Measurements from ENCODE around the gene NF1.

- no peak for TF ChIP-seq POLR2A (IDR thresholded peaks at IDR 0.05)
- TF ChIP-seq, protein P1, sequence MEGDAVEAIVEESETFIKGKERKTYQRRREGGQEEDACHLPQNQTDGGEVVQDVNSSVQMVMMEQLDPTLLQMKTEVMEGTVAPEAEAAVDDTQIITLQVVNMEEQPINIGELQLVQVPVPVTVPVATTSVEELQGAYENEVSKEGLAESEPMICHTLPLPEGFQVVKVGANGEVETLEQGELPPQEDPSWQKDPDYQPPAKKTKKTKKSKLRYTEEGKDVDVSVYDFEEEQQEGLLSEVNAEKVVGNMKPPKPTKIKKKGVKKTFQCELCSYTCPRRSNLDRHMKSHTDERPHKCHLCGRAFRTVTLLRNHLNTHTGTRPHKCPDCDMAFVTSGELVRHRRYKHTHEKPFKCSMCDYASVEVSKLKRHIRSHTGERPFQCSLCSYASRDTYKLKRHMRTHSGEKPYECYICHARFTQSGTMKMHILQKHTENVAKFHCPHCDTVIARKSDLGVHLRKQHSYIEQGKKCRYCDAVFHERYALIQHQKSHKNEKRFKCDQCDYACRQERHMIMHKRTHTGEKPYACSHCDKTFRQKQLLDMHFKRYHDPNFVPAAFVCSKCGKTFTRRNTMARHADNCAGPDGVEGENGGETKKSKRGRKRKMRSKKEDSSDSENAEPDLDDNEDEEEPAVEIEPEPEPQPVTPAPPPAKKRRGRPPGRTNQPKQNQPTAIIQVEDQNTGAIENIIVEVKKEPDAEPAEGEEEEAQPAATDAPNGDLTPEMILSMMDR (IDR thresholded peaks at IDR 0.05) = no peak
Observed at GRCh38 chr17:31349454-31349853, 254.7 kb downstream of the NF1 start.

Data from heart left ventricle (tissue), 13 donors.